ENCODE measurements around the gene ANXA4. TPM values are rescaled to one million over a fixed set of nuclear protein-coding genes. Genes with fewer than 3 reads are reported as not detected.

The ANXA4 gene
- total RNA-seq, 4 donors from 2014 or later: 72.0 to 101 (median 82.5) TPM

DNA sequence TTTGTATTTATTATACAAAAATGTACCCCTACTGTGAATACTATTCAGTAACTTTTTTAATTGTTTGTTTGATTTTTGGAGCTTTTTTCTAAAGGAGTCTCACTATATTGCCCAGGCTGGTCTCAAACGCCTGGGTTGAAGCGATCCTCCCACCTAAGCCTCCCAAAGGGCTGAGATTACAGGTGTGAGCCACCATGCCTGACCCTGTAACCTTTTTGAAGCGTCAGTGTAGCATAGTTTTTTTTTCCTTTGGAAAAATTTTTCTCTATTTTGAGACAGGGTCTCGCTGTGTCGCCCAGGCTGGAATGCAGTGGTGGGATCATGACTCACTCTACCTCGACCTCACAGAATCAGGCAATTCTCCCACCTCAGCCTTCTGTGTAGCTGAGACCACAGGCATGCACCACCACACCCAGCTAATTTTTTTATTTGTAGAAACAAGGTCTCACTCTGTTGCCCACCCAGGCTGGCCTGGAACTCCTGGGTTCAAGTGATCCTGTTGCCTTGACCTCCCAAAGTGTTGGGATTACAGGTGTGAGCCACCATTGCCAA, 89.5 kb downstream of the ANXA4 start:
- intact Hi-C loops (cut with DNase I): no loop called here
- no peak for TF ChIP-seq POLR2A (IDR thresholded peaks at IDR 0.05)
- TF ChIP-seq, protein P1, sequence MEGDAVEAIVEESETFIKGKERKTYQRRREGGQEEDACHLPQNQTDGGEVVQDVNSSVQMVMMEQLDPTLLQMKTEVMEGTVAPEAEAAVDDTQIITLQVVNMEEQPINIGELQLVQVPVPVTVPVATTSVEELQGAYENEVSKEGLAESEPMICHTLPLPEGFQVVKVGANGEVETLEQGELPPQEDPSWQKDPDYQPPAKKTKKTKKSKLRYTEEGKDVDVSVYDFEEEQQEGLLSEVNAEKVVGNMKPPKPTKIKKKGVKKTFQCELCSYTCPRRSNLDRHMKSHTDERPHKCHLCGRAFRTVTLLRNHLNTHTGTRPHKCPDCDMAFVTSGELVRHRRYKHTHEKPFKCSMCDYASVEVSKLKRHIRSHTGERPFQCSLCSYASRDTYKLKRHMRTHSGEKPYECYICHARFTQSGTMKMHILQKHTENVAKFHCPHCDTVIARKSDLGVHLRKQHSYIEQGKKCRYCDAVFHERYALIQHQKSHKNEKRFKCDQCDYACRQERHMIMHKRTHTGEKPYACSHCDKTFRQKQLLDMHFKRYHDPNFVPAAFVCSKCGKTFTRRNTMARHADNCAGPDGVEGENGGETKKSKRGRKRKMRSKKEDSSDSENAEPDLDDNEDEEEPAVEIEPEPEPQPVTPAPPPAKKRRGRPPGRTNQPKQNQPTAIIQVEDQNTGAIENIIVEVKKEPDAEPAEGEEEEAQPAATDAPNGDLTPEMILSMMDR (IDR thresholded peaks at IDR 0.05): no peak
- Histone ChIP-seq H3K4me1 (peaks cover 14 to 24% of the 10 kb centered on the region in 2 donors), H3K27me3 (no peaks in the 10 kb centered on the region), H3K27ac (no peak overlapping the region), H3K9me3 (no peaks in the 10 kb centered on the region), H3K36me3 (no peaks in the 10 kb centered on the region), H3K4me3 (replicated peaks in 1 of 3) (no peak overlapping the region)
- WGBS, 2 donors: 96 to 98% methylated on average over 6 of the region's 6 CpGs
- DNase-seq: no peak

DNA sequence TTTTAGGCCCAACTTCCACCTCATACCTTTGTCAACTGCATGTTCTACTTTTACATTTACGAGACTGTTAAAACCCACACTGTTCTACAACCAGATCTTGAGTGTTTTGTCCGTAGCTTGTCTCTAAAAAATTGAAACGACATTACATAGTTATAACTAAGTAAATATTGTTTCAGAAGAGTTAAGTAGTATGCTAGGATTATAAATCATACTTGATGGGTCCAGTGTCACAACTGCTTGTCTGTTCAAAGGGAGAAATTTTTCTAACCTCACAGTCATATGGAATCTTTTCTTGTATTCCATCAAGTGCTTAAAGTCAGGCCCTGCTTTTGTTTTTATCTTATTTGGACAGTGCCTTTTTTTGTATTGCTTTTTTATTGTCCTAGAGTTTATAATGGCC, 91.8 kb downstream of the ANXA4 start:
- WGBS, 2 donors: 88 to 91% methylated on average over 3 of the region's 3 CpGs

DNA sequence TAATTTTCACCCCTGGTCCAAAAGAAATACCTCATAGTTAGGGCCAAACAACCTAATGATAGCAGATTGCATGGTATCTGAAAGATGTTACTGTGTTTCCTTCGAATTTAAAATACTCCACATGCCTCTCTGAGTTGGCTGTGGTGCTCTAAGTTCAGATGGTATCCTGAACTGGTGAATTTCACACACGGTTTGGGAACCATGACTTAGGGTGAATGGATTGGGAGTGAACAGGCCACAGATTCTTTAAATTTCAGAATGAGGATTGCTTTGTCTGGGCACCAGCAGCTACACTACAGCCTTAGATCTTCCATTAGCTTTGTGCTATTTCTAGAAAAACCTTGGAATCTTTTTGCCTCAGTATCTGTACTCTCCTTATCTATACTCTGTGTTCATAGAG, 93.7 kb downstream of the ANXA4 start:
- Histone ChIP-seq H3K36me3 (no peaks in the 10 kb centered on the region), H3K4me3 (replicated peaks in 1 of 3) (no peak overlapping the region), H3K27ac (no peak overlapping the region), H3K9me3 (no peaks in the 10 kb centered on the region), H3K27me3 (no peaks in the 10 kb centered on the region), H3K4me1 (peaks cover 11 to 13% of the 10 kb centered on the region in 2 donors)
- 85 to 92% methylated on average over 2 of the region's 2 CpGs for WGBS, 2 donors
- intact Hi-C loops (cut with DNase I): no loop called here
- DNase-seq: no peak
- TF ChIP-seq, protein P1 (IDR thresholded peaks at IDR 0.05): no peak
- TF ChIP-seq POLR2A (IDR thresholded peaks at IDR 0.05): no peak

More for the DNA sequence above, 91.8 kb downstream of the ANXA4 start:
- Histone ChIP-seq H3K4me1 (peaks cover 14 to 21% of the 10 kb centered on the region in 2 donors), H3K27me3 (no peaks in the 10 kb centered on the region), H3K27ac (no peak overlapping the region), H3K9me3 (no peaks in the 10 kb centered on the region), H3K36me3 (no peaks in the 10 kb centered on the region), H3K4me3 (replicated peaks in 1 of 3) (no peak overlapping the region)
- intact Hi-C loops (cut with DNase I): no loop called here
- no peak for DNase-seq
- TF ChIP-seq, protein P1 (IDR thresholded peaks at IDR 0.05): no peak
- TF ChIP-seq POLR2A (IDR thresholded peaks at IDR 0.05): no peak

DNA sequence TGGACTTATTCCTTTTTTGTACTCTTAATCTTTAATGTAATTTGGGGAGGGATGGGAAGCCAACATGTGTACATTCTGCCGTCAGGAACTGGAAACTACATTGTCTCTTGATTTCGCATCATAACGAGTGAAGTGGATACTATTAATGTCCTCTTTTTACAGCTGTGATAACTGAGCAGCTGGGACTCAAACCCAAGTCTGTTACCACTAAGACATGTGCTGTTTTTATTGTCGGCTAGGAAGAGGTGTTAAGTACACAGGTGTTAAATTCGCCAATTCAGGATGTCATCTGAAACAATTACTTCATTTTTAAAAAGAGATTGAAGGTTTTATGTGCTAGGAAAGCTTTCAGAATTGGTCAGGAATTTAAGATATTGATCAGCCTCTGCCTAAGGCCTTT, 94.4 kb downstream of the ANXA4 start:
- H3K9me3 ChIP-seq: no peaks in the 10 kb centered on the region
- WGBS, 2 donors: 68 to 84% methylated on average over 5 of the region's 5 CpGs
- H3K36me3 ChIP-seq: no peaks in the 10 kb centered on the region
- no peak for DNase-seq
- no peak overlapping the region for H3K4me3 ChIP-seq (replicated peaks in 1 of 3)
- intact Hi-C loops (cut with DNase I): no loop called here
- no peaks in the 10 kb centered on the region for H3K27me3 ChIP-seq
- no peak for TF ChIP-seq POLR2A (IDR thresholded peaks at IDR 0.05)
- TF ChIP-seq, protein P1 (IDR thresholded peaks at IDR 0.05): no peak
- peaks cover 7 to 11% of the 10 kb centered on the region in 2 donors for H3K4me1 ChIP-seq
- no peak overlapping the region for H3K27ac ChIP-seq

DNA sequence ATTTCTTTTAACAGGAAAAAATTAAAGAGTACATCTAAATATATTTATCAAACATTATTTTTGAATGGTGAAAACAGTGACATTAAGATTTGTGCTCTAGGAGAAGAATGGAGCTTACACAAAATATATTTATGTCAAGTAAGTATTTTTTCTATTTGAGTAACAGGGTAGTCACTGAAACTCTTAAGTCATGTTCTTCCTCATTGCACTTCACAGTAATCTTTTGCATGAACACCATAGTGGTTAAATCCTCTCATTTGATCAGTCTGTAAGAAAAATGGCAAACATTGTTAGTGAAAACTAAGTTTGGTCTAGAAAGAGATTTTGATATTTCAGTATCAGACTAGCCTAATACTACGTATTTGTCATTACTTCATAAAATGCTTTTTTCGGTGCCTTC, 95.6 kb downstream of the ANXA4 start:
- no peak overlapping the region for H3K27ac ChIP-seq
- peaks cover 0 to 1% of the 10 kb centered on the region in 2 donors for H3K4me1 ChIP-seq
- WGBS, 2 donors: 96 to 97% methylated on average over 2 of the region's 2 CpGs
- no peaks in the 10 kb centered on the region for H3K36me3 ChIP-seq
- H3K27me3 ChIP-seq: no peaks in the 10 kb centered on the region
- H3K4me3 ChIP-seq (replicated peaks in 1 of 3): no peak overlapping the region
- no peak for DNase-seq
- intact Hi-C loops (cut with DNase I): no loop called here
- TF ChIP-seq, protein P1 (IDR thresholded peaks at IDR 0.05): no peak
- no peak for TF ChIP-seq POLR2A (IDR thresholded peaks at IDR 0.05)
- H3K9me3 ChIP-seq: no peaks in the 10 kb centered on the region

Measured in thyroid gland (tissue), 4 donors.